ENCODE data around the gene FBXO17.

Gene FBXO17

DNA sequence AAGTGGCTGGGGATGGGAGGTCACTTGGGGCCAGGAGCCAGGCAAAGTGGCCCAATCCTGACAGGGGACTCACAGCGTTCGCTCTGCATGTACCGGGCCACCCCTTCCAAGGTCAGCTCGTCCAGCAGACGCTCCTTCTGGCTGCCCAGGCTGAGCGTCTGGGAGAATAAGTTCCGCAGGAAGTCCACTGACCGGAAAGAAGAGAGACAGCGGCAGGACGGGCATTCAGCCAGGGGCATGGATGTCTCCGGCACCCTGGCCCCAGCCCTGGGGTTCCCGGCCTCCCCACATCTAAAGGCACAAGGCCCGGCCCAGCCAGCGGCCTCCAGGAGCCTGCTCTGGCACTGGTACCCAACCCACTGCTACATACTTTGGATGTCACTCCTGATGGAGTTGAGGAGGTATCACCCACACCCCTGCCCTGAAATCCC lies 82.2 kb downstream of the FBXO17 start:
- DNase-seq, result peak in 1 of 51 donors; percentile 40

DNA sequence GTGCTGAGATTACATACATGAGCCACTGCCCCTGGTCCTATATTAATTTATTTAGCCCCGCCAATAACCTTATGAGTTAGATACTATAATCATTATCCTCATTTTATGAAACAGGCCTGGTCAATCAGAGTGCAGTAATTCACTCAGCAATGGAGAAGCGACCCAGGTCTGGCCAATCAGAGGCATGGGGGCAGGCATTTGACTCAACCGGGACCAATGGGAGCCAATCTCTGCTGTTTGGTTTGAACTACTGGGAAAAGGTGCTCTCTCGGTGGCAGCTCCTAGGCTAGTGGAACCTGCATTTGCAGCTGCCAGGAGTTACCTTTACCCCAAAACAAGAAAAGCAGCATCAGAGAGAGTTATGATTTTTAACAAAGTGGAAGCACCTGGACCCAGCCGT lies 82.7 kb downstream of the FBXO17 start:
- no peak for DNase-seq

DNA sequence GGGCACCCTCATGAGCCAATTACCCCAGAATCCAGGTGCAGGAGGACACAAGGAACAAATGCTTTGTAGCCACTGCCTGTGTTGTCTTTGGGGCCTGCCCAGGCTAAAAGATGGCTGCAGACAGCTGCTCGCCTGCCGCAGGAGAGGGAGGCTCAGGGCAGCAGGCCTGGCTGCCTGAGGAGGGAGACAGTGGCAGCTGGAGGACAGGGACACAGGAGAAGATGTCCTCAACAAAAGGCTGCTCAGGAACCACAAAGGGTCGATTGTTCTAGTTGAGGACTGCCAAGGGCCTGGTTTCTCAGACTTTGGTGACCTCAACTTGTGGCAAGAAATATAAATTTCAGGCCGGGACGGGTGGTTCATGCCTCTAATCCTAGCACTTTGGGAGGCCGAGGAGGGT lies 83.8 kb downstream of the FBXO17 start:
- peak in 24 of 51 donors; percentile 7 to 77 (median 36) for DNase-seq

All from hypothalamus (tissue), 51 donors.